ENCODE measurements around the gene RAB35.
A peak's percentile ranks its signal among the peaks of the same experiment; 100 is the strongest.

Gene RAB35

GRCh38 chr12:120081641-120082040, 34.9 kb downstream of the RAB35 start:
- DNase-seq, result no peak

GRCh38 chr12:120079411-120080400, 36.8 kb downstream of the RAB35 start:
- DNase-seq, result no peak

- DNase-seq, result no peak
Measured at GRCh38 chr12:120078868-120079267, 37.7 kb downstream of the RAB35 start.

- DNase-seq, result no peak
Measured at GRCh38 chr12:120077260-120077659, 39.3 kb downstream of the RAB35 start.

- no peak for DNase-seq
Measured at GRCh38 chr12:120076651-120077050, 39.9 kb downstream of the RAB35 start.

- no peak for DNase-seq
Measured at GRCh38 chr12:120075034-120075616, 41.4 kb downstream of the RAB35 start.

DNA sequence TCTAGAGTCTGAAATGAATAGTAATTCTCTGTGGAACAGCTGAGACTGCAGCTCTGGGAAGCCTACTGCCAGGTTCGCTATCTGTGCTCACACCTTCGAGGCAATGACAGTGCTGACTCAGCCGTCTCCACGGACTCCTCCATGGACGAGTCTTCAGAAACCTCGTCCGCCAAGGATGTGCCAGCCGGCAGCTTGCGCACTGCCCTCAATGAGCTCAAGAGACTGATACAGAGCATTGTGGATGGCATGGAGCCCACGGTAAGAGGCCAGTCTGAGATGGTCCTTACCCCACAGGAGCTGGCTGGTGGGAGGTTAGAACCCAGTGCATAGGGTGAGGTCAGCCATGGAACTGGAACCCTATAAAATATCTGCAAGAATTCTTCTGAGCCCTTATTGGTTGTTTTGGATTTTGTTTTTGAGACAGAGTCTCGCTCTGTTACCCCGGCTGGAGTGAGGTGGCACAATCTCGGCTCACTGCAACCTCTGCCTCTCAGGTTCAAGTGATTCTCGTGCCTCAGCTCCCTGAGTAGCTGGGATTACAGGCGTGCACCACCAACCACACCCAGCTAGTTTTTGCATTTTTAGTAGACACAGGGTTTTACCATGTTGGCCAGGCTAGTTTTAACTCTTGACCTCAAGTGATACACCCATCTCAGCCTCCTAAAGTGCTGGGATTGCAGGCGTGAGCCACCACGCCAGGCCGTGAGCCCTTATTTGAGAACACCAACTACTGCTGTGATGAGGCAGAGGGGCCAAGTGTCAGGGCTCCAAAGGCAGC, 43.9 kb downstream of the RAB35 start:
- DNase-seq, result no peak

GRCh38 chr12:120071493-120072020, 45.0 kb downstream of the RAB35 start:
- DNase-seq, result no peak

DNA sequence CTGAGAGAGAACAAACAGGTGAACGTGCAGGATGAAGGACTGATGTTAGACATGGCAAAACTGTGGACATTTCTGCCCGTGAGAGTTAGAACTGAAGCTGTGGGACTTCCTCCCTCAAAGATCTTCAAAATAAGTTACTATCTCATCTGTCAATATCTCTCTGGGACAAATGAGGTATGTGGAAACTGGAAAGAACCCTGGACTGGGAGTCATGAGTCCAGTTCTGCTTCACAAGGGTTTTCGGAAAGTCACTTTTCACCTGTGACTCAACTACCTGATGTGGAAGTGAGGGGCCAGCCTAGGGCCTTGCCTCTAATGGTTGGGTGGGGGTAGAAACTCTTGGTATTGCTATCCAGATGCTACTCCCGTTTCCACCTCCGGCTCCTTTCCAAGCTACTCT, 47.3 kb downstream of the RAB35 start:
- no peak for DNase-seq

- DNase-seq, result no peak
Measured at GRCh38 chr12:120067901-120068300, 48.7 kb downstream of the RAB35 start.

DNA sequence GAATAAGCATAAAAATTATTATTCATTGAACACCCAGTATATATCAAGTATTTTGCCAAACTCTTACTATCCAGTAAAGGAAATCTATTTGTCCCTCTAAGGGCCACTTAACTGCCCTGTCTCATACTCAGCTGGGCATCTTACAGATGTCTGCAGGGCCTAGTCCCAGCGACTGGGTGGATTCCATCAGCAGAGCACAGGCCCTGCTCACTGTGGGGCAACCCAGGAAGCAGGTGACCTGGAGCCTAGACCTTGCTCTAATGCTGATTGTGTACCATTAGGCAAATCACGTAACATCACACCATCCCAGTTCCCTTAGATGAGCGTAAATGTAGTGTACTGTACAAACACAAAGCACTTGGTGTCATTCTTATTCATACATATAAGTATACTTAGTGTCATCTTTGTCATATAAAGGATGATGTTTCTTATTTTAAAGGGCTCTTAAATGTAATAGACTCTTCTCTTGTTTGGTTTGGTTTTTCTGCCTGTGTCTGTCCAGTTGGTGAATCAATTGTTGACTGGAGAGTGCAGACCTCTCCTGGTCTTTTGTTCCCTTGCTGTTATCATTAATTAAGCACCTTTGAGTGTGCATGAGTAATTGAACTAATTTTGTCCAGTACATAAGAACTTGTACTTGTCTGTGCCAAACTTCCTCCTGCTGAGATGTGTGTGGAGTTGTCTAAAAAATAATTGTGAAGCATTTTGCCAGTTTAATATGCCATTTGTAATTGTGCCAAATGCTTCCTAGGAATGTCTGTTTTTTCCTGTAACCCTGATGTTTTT, 49.3 kb downstream of the RAB35 start:
- peak; percentile 38 for DNase-seq

GRCh38 chr12:120066341-120066740, 50.2 kb downstream of the RAB35 start:
- DNase-seq, result no peak

GRCh38 chr12:120065472-120065871, 51.1 kb downstream of the RAB35 start:
- DNase-seq, result no peak

DNA sequence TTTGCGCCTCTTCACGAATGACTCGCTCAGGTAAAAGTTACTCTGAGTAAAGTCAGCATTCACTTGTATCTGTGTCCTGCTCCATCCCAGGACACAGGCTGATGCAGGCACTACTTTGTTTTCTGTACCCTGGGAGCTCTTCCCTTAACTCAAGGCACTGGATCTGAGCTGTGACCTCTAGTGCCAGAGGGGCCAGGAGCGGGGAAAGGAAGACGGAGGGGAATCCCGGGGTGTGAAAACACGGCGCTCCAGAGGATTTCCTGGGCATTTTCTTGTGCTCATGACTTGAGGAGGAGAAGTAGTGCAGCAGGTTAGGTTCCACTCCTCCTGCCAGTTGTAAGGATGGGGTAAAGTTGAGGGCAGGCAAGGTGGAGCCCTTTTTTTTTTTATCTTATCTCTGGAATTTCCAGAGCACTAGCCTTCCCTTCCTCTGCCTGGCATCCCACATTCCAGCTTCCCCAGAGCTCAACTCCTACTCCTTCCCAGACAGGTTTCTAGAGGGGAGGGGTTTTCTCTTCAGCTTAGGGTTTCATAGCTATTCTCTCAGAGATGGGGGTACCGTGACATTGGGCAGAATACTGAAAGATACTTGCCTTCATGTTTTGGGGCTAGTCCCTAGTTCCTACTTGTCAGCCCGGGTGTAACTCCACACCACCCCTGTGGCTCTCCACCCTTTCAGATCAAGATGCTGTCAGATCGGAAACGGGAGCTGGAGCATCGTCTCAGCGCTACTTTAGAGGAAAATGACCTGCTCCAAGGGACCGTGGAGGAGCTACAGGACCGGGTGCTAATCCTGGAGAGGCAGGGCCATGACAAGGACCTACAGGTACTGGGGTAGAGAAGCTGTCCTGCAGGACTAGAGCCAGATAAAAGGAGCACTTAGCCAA, 52.3 kb downstream of the RAB35 start:
- no peak for DNase-seq

GRCh38 chr12:120062976-120063579, 53.5 kb downstream of the RAB35 start:
- no peak for DNase-seq

DNA sequence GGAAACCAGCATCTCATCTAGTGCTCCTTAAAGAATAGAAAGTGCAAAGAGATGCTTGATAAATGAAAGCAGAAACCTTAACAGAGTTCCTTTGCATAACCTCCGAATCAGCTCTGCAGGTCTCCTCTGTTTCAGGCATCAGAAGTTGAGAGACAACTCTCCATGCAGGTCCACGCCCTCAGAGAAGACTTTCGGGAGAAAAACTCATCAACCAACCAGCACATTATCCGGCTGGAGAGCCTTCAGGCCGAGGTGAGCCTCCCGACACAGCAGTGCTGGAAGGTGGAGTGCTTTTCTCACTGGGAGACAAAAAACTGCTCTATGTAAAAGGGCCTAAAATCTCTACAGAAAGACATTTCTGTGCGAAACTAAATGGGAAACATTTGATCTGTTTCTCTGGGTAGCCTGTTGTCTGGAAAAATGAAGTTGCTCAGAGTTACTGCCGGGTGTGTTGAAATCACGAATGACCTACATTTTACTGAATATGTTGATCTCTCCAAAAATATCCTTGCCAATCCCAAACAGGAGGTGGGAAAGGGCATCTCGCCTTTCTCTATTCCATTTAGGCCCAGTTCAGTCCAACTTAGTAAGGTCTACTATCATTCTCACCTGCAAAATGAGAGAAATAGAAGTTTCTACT, 54.9 kb downstream of the RAB35 start:
- no peak for DNase-seq

DNA sequence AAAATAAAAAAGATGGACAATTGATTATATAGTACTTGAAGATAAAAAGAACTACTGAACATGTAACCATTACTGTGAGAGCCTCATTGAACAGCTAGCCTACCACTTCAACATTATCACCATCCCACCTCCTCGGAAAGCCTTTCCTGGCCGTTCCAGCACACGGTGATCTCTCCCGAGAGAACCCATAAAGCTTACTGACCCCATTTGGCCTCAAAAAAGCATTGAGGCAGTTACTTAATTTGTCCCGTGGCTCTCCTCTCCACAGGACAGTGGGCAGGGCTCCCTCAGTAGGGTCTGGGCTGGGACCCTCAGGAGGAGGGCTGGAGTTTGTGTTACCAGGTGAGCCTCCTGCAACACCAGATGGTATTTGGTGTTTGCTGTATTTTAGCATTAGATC, 55.8 kb downstream of the RAB35 start:
- DNase-seq, result no peak

DNA sequence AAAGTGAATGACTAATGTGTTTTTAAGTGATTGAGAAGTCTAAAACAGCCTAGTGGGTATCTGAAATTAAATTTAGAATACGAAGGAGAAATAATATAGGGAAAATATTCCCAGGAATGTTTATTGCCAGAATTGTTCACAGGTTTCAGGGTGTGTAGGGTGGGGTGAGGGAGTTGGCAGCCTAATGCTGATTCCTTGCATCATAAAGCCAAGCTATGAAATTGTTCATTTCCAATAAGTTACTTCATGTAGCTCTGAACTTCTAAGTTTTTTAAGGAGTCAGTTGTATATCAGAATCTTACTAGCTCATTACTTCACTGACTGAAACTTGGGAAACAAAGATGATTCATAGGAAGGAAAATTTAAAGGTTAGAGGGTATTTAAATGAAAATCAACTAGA, 56.4 kb downstream of the RAB35 start:
- no peak for DNase-seq

DNA sequence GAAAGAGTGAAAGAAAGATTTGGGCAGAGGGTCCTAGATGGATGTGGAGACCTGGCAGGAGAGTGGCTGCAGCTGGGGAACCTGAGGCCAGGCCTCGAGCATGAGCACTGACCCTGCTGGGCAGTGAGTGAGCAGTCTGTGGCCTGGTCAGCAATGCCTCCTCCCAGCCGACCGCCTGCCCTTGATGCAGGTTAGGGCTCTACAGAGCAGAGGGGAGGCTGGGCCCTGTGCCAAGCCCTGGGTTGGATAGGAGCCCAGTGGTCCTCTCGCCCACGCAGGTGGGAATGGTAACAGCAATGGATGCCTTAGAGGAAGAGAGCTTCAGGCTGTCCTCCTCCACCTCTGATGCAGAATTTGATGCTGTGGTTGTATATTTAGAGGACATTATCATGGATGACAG, 59.8 kb downstream of the RAB35 start:
- no peak for DNase-seq

DNA sequence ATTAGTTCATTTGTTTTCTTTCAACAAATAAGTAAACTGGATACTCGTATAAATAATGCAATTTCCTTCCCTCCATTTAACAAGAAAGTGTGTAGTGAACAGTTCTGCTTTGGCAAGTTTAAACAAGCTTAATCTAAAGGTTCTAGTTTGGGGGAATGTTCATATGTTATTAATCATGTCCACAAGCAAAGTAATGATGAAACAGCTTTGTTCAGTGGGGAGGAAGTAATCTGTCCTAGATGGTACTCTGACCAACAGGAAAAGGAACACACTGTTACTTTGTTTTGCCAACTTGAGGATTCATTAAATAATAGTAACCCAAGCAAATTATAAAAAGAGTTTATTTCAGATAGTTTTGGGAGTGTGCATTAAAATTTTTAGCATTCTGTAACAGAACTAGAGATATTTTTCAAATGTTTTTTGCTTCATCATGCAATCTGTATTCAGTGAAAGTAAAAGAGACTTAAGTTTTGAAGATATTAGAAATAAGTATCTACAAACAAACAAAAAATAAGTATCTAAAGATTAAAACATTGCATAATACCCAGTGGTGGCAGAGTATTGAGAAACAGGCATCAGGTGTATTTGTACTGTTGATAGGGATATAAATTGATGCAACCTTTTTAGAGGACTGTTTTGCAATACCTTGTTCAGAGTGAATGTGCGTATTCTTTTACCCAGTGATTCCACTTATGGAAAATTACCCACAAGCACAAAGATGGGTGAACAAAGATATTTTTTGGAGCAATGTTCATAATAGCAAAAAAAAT, 61.1 kb downstream of the RAB35 start:
- DNase-seq, result no peak
